ENCODE results near the gene CFAP57.

GRCh38 chr1:43241413-43241836, 69.3 kb downstream of the CFAP57 start:
- TF ChIP-seq POLR2A (IDR thresholded peaks at IDR 0.05; ENCODE audit: low read depth, low read length) (no peak), CTCF (conservative IDR thresholded peaks at IDR 0.05; ENCODE audit: low read depth, low read length) (no peak), RAD21 (IDR thresholded peaks at IDR 0.05; ENCODE audit: low read length) (no peak), MAFK (IDR thresholded peaks at IDR 0.05; ENCODE audit: low read depth, low read length) (no peak), USF2 (IDR thresholded peaks at IDR 0.05; ENCODE audit: low read depth, low read length) (0 out of 2 replicates have a peak, but pooled peaks have one; percentile 28), CEBPB (IDR thresholded peaks at IDR 0.05; ENCODE audit: low read depth, low read length) (no peak), RFX5 (IDR thresholded peaks at IDR 0.05; ENCODE audit: low read depth, low read length) (no peak), MXI1 (IDR thresholded peaks at IDR 0.05; ENCODE audit: borderline replicate concordance, low read depth, low read length) (no peak), MAZ (IDR thresholded peaks at IDR 0.05; ENCODE audit: borderline replicate concordance, low read depth, low read length) (no peak), BHLHE40 (IDR thresholded peaks at IDR 0.05; ENCODE audit: low read depth, low read length) (no peak)

Data from IMR-90 (cell line).